Endothelial cell of umbilical vein (primary cell): Measurements from ENCODE around the gene KLRK1. TPM values are rescaled to one million over a fixed set of nuclear protein-coding genes. Genes with fewer than 3 reads are reported as not detected.

Experiments used
- BruUV-seq: library from RNA; stranded (reverse); fragments of 400-500 nt; replicated peaks from 2 replicates; lab custom pipeline; 2021; lab: Mats Ljungman, UMichigan
- CTCF ChIA-PET: fragments of 300-600, 350-600 bp; sonication (Branson Sonifier 250); formaldehyde crosslinking; loops from one replicate; lab custom pipeline; 2021; ENCODE audit warnings: antibody characterized with exemption, inconsistent platforms; lab: Charles Lee
- POLR2A ChIA-PET: fragments of 300-600, 350-600 bp; sonication (Branson Sonifier 250); formaldehyde crosslinking; loops from one replicate; lab custom pipeline; 2021; ENCODE audit warnings: antibody characterized with exemption, inconsistent platforms; lab: Charles Lee
- DNase-seq: peaks from one replicate; pipeline ENCODE4 v3.0.0-alpha.2; 2011; ENCODE audit warnings: low read depth, low spot score
- FAIRE-seq: peaks from 2 replicates; lab custom pipeline; 2011; peaks lifted over from hg19 to GRCh38; lab: Jason Lieb, UNC
- H2AFZ ChIP-seq: 2 replicates; pipeline ENCODE4 v1.6.0; 2012; ENCODE audit warnings: low read depth, low read length, control low read depth, inconsistent platforms
- H3K27ac ChIP-seq: 2 replicates; pipeline ENCODE4 v1.5.1; 2011; ENCODE audit warnings: low read depth, mild to moderate bottlenecking, control low read depth, low read length, moderate library complexity; ENCODE audit not compliant: insufficient read depth
- H3K27me3 ChIP-seq, 2 experiments: 2 replicates each; pipeline versions ENCODE4 v1.6.0 to v1.6.1; 2011; ENCODE audit warnings: low read length in 2 of 2, mixed read lengths in 1 of 2; ENCODE audit not compliant: control insufficient read depth in 2 of 2, insufficient read depth in 2 of 2
- H3K36me3 ChIP-seq, 2 experiments: 2 replicates in 1 of 2; 3 replicates in 1 of 2; pipeline ENCODE4 v1.5.1; 2011; ENCODE audit warnings: low read length in 2 of 2, mild to moderate bottlenecking in 1 of 2, moderate library complexity in 1 of 2; ENCODE audit not compliant: control insufficient read depth in 2 of 2, insufficient read depth in 2 of 2; ENCODE audit errors: extremely low read depth in 1 of 2
- H3K4me1 ChIP-seq: 3 replicates; pipeline ENCODE4 v1.5.1; 2011; ENCODE audit warnings: mild to moderate bottlenecking, low read length; ENCODE audit not compliant: control insufficient read depth, insufficient read depth; ENCODE audit errors: extremely low read depth
- H3K4me2 ChIP-seq: 2 replicates; pipeline ENCODE4 v1.6.1; 2011; ENCODE audit warnings: low read length, control low read depth, mixed read lengths; ENCODE audit not compliant: insufficient read depth
- H3K4me3 ChIP-seq, 3 experiments: fragments of 200-600 bp in 1 of 3; sonication (generic), shearing (Covaris generic) in 1 of 3; replicated peaks in 1 of 3; 2 replicates each; pipeline ENCODE4 v1.5.1; 2011 to 2016; ENCODE audit warnings: control low read depth in 3 of 3, low read length in 3 of 3, mild to moderate bottlenecking in 2 of 3, inconsistent platforms in 1 of 3, low read depth in 1 of 3, moderate library complexity in 1 of 3; ENCODE audit not compliant: insufficient read depth in 1 of 3
- H3K79me2 ChIP-seq: 2 replicates; pipeline ENCODE4 v1.6.0; 2012; ENCODE audit warnings: low read length, inconsistent platforms; ENCODE audit not compliant: control insufficient read depth, insufficient read depth
- H3K9ac ChIP-seq: replicated peaks from 2 replicates; pipeline ENCODE3; 2011; ENCODE audit warnings: low read length, control low read depth; ENCODE audit not compliant: insufficient read depth; ENCODE audit errors: extremely low read depth
- H3K9me1 ChIP-seq: replicated peaks from 3 replicates; pipeline ENCODE4 v1.6.0; 2011; ENCODE audit warnings: mild to moderate bottlenecking, low read length; ENCODE audit not compliant: control insufficient read depth, insufficient read depth; ENCODE audit errors: extremely low read depth
- H3K9me3 ChIP-seq: replicated peaks from 2 replicates; pipeline ENCODE4 v1.5.1; 2012; ENCODE audit warnings: low read length, inconsistent platforms; ENCODE audit not compliant: control insufficient read depth, insufficient read depth
- H4K20me1 ChIP-seq: replicated peaks from 2 replicates; pipeline ENCODE3; 2011; ENCODE audit warnings: mild to moderate bottlenecking, low read length; ENCODE audit not compliant: control insufficient read depth, insufficient read depth; ENCODE audit errors: extremely low read depth
- EZH2 ChIP-seq: IDR thresholded peaks from 2 replicates; pipeline ENCODE4 v1.6.1; 2012; ENCODE audit warnings: borderline replicate concordance, low read depth, mild to moderate bottlenecking, moderate library complexity, low read length, inconsistent platforms; ENCODE audit not compliant: severe bottlenecking
- FOS ChIP-seq: IDR thresholded peaks from 2 replicates; pipeline ENCODE4 v1.6.1; 2011; ENCODE audit warnings: mild to moderate bottlenecking, low read length, moderate library complexity, borderline replicate concordance; ENCODE audit not compliant: insufficient read depth
- GATA2 ChIP-seq: IDR thresholded peaks from 2 replicates; pipeline ENCODE4 v1.7.0; 2011; ENCODE audit warnings: low read depth, mild to moderate bottlenecking, moderate library complexity, mixed read lengths, low read length; ENCODE audit not compliant: insufficient read length, insufficient read depth
- JUN ChIP-seq: IDR thresholded peaks from 2 replicates; pipeline ENCODE4 v1.6.1; 2011; ENCODE audit warnings: borderline replicate concordance, low read depth; ENCODE audit not compliant: insufficient read length, insufficient read depth
- MAX ChIP-seq: IDR thresholded peaks from 2 replicates; pipeline ENCODE4 v1.6.1; 2011; ENCODE audit not compliant: insufficient read depth, insufficient read length
- MYC ChIP-seq: IDR thresholded peaks from one replicate; pipeline ENCODE4 v1.6.1; 2011; ENCODE audit warnings: mild to moderate bottlenecking, low read depth, low read length
- POLR2A ChIP-seq: IDR thresholded peaks from 2 replicates; pipeline ENCODE4 v1.6.1; 2012; ENCODE audit warnings: low read depth, mild to moderate bottlenecking, control low read depth, low read length
- POLR2AphosphoS5 ChIP-seq: IDR thresholded peaks from 2 replicates; pipeline ENCODE4 v1.6.1; 2012; ENCODE audit warnings: low read depth, mild to moderate bottlenecking, control low read depth, low read length, moderate library complexity; ENCODE audit not compliant: insufficient read depth
- dilution Hi-C: fragments of 300-500 bp; cut with MboI; formaldehyde crosslinking; loops from one replicate; pipeline ENCODE4 v1.15.0; 2019; ENCODE audit warnings: low sequenced_read_pairs; ENCODE audit not compliant: extremely low pct_ligation_motif_present
- intact Hi-C: fragments of 100-400 bp; cut with micrococcal nuclease; formaldehyde crosslinking; loops from one replicate; pipeline ENCODE4 v1.10.0; 2022
- polyA plus RNA-seq, 4 experiments: library from polyadenylated mRNA; depleted of rRNA in 3 of 4; stranded (reverse) in 3 of 4; unstranded in 1 of 4; fragments of >200 nt; gene quantifications; 2 replicates each; pipeline versions ENCODE4 v1.2.1 to v1.2.3, GENCODE V29; 2011 to 2012; ENCODE audit warnings: missing spikeins in 1 of 4
- total RNA-seq: library from RNA; stranded (reverse); gene quantifications from 2 replicates; pipeline ENCODE4 v1.2.3, GENCODE V29; 2021
- TF ChIP-seq, protein P1 (sequence below), 2 donors: IDR thresholded peaks; 1 replicate in 1 of 2; 2 replicates in 1 of 2; pipeline ENCODE4 v1.5.1; 2011; ENCODE audit warnings: low read length in 2 of 2, mild to moderate bottlenecking in 2 of 2, moderate library complexity in 2 of 2, control low read depth in 1 of 2, inconsistent platforms in 1 of 2, low read depth in 1 of 2; ENCODE audit not compliant: insufficient read depth in 1 of 2; ENCODE audit errors: extremely low read depth in 1 of 2

KLRK1 gene
- total and polyA plus RNA-seq, 2 donors (not counting 3 experiments of a cell fraction or from before 2014, with no cell fraction given): not detected

- Histone ChIP-seq H3K4me3 (no peak overlapping the region), H3K9me1 (no peaks in the 10 kb centered on the region), H3K79me2 (no peaks in the 10 kb centered on the region), H3K4me2 (no peak overlapping the region), H3K9ac (no peak overlapping the region), H4K20me1 (no peaks in the 10 kb centered on the region), H3K27me3 (no peaks in the 10 kb centered on the region), H3K36me3 (no peaks in the 10 kb centered on the region), H3K4me1 (peaks cover 4% of the 10 kb centered on the region), H3K9me3 (no peaks in the 10 kb centered on the region), H2AFZ (no peak overlapping the region), H3K27ac (no peak overlapping the region)
- no TSS peak for BruUV-seq
- ChIA-PET CTCF (no interaction called here), POLR2A (no interaction called here)
- DNase-seq: no peak
- dilution Hi-C loops (no loop called here), intact Hi-C loops (no loop called here)
- FAIRE-seq: no peak
- TF ChIP-seq EZH2 (no peak), POLR2A (no peak), FOS (no peak), MYC (no peak), MAX (no peak), JUN (no peak), POLR2AphosphoS5 (no peak), GATA2 (no peak)
- TF ChIP-seq, protein P1, sequence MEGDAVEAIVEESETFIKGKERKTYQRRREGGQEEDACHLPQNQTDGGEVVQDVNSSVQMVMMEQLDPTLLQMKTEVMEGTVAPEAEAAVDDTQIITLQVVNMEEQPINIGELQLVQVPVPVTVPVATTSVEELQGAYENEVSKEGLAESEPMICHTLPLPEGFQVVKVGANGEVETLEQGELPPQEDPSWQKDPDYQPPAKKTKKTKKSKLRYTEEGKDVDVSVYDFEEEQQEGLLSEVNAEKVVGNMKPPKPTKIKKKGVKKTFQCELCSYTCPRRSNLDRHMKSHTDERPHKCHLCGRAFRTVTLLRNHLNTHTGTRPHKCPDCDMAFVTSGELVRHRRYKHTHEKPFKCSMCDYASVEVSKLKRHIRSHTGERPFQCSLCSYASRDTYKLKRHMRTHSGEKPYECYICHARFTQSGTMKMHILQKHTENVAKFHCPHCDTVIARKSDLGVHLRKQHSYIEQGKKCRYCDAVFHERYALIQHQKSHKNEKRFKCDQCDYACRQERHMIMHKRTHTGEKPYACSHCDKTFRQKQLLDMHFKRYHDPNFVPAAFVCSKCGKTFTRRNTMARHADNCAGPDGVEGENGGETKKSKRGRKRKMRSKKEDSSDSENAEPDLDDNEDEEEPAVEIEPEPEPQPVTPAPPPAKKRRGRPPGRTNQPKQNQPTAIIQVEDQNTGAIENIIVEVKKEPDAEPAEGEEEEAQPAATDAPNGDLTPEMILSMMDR (IDR thresholded peaks at IDR 0.05; ENCODE audit: extremely low read depth in 1 of 2, insufficient read depth in 1 of 2, low read depth in 1 of 2, low read length in 2 of 2): no peak
Observed at GRCh38 chr12:10358131-10358530, 31.7 kb downstream of the KLRK1 start.
